HepG2 (cell line): ENCODE measurements around the gene ABCF1. TPM values are rescaled to one million over a fixed set of nuclear protein-coding genes. Genes with fewer than 3 reads are reported as not detected.

Experiments
- EED ChIP-seq: sonication (generic); formaldehyde crosslinking; IDR thresholded peaks from 2 replicates; pipeline ENCODE4 v1.5.0; 2020; ENCODE audit warnings: mild to moderate bottlenecking, missing genetic modification reagents
- NCOA2 ChIP-seq: sonication (generic); formaldehyde crosslinking; IDR thresholded peaks from 2 replicates; pipeline ENCODE4 v1.8.0; 2022; ENCODE audit warnings: inconsistent platforms
- SMYD3 ChIP-seq: sonication (generic); formaldehyde crosslinking; IDR thresholded peaks from 2 replicates; pipeline ENCODE4 v1.8.1; 2023; ENCODE audit warnings: mild to moderate bottlenecking, missing genetic modification reagents
- ZNF12 ChIP-seq: sonication (generic); formaldehyde crosslinking; IDR thresholded peaks from 2 replicates; pipeline ENCODE4 v1.5.0; 2020; ENCODE audit warnings: missing genetic modification reagents
- polyA plus RNA-seq, 8 experiments: library from polyadenylated mRNA; depleted of rRNA in 3 of 8; stranded (reverse) in 7 of 8; unstranded in 1 of 8; fragments of >200 nt; fragmentation: Illumina TruSeq in 4 of 8; extraction: Trizol in 4 of 8; gene quantifications; 2 replicates each; pipeline versions ENCODE4 v1.2.1 to v1.2.3, GENCODE V29; 2011 to 2016; ENCODE audit warnings: low read depth in 4 of 8, missing spikeins in 1 of 8, mixed read lengths in 1 of 8; ENCODE audit not compliant: insufficient read depth in 1 of 8
- total RNA-seq, 5 experiments: library from RNA; depleted of rRNA; stranded (reverse); fragments of >200 nt; fragmentation: Illumina TruSeq; extraction: Trizol; gene quantifications; 2 replicates each; pipeline ENCODE4 v1.2.3, GENCODE V29; 2016; ENCODE audit warnings: low read depth in 1 of 5
- TF ChIP-seq, protein P1 (sequence below), 2 experiments: fragments of 450-650 bp in 1 of 2; sonication (generic) in 1 of 2; formaldehyde crosslinking in 1 of 2; IDR thresholded peaks; 2 replicates each; pipeline versions ENCODE4 v1.6.1 to v1.8.0; 2016 to 2022; ENCODE audit warnings: antibody characterized with exemption in 1 of 2, mild to moderate bottlenecking in 1 of 2, missing genetic modification reagents in 1 of 2

Gene ABCF1
- total and polyA plus RNA-seq, 2 of the 13 experiments (the other 11 are each of a cell fraction or from before 2014, with no cell fraction given), result 25.4 to 98.9 TPM

DNA sequence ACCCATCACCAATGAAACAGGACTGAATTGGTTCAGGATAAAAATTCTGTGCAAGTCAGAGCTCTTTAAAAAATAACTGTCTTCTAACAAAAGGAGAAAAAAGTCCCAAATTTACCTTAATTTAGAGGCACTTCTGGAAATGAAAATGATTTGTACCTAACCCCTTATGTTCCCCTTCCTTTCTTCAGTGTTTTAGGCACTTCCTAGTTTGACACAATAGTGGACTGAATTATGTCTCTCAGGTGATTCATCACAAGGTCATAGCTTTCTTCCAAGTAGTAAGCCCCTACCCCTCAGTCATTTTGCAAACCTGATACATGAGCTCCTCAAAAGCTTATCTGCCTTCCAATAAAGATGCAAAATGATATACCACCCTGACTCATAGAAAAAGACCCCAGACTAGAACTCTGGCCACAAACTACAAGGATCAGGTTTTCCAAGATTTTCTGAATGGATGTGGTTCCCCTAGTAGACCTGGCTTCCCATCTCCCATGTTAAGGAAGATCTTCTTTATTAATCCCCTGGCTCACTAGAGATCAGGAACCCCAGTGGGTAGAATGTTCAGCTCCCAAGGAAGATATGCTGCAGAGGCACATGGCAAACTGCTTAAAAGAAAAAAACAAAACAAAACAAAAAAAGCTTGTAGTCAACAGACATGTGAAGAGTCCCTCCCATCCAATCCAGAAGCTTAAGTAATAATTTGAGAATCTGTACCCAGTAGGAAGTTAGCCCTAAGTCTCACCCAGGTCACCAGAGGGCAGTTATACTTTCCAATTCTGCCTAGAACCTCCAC lies 42.2 kb downstream of the ABCF1 start (continued):
- TF ChIP-seq, protein P1, sequence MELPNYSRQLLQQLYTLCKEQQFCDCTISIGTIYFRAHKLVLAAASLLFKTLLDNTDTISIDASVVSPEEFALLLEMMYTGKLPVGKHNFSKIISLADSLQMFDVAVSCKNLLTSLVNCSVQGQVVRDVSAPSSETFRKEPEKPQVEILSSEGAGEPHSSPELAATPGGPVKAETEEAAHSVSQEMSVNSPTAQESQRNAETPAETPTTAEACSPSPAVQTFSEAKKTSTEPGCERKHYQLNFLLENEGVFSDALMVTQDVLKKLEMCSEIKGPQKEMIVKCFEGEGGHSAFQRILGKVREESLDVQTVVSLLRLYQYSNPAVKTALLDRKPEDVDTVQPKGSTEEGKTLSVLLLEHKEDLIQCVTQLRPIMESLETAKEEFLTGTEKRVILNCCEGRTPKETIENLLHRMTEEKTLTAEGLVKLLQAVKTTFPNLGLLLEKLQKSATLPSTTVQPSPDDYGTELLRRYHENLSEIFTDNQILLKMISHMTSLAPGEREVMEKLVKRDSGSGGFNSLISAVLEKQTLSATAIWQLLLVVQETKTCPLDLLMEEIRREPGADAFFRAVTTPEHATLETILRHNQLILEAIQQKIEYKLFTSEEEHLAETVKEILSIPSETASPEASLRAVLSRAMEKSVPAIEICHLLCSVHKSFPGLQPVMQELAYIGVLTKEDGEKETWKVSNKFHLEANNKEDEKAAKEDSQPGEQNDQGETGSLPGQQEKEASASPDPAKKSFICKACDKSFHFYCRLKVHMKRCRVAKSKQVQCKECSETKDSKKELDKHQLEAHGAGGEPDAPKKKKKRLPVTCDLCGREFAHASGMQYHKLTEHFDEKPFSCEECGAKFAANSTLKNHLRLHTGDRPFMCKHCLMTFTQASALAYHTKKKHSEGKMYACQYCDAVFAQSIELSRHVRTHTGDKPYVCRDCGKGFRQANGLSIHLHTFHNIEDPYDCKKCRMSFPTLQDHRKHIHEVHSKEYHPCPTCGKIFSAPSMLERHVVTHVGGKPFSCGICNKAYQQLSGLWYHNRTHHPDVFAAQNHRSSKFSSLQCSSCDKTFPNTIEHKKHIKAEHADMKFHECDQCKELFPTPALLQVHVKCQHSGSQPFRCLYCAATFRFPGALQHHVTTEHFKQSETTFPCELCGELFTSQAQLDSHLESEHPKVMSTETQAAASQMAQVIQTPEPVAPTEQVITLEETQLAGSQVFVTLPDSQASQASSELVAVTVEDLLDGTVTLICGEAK (IDR thresholded peaks at IDR 0.05), result no peak
- TF ChIP-seq, protein P1 (CRISPR knock-in tag; IDR thresholded peaks at IDR 0.05), result no peak
- TF ChIP-seq EED (CRISPR knock-in tag) (no peak), NCOA2 (CRISPR knock-in tag) (no peak), SMYD3 (CRISPR knock-in tag) (no peak), ZNF12 (no peak)
- TF ChIP-seq, all 625 proteins: peak for 19
